Central memory CD8-positive, alpha-beta T cell (primary cell): ENCODE results near the gene KRCC1.
A peak's percentile ranks its signal among the peaks of the same experiment; 100 is the strongest.
"Not testable (repeated sequence)": the region's sequence is repeated elsewhere in the genome, so short reads cannot be mapped to it uniquely, and the experiment has no call there.

Experiments used
- ATAC-seq: fragments of 150-1000 bp; cut with Tn5 transposase; replicated peaks from 2 replicates; pipeline ENCODE4 v1.10.0; 2022; ENCODE audit warnings: mild to moderate bottlenecking, moderate FRiP score, moderate number of reproducible peaks; ENCODE audit not compliant: poor library complexity, severe bottlenecking; ENCODE audit errors: extremely low read depth
- DNase-seq, 2 donors: peaks; one replicate each; pipeline ENCODE4 v3.0.0; 2021; ENCODE audit warnings: low spot score in 2 of 2
- H3K27ac Mint-ChIP-seq: one replicate; pipeline ENCODE4 v1.8.0; 2022; ENCODE audit warnings: low read depth, mild to moderate bottlenecking, moderate library complexity, mixed read lengths
- H3K27me3 Mint-ChIP-seq: one replicate; pipeline ENCODE4 v1.8.0; 2022; ENCODE audit warnings: mixed read lengths
- H3K36me3 Mint-ChIP-seq: one replicate; pipeline ENCODE4 v1.8.0; 2022; ENCODE audit warnings: mild to moderate bottlenecking, moderate library complexity, mixed read lengths; ENCODE audit not compliant: insufficient read depth
- H3K4me1 Mint-ChIP-seq: one replicate; pipeline ENCODE4 v1.8.0; 2022; ENCODE audit warnings: mixed read lengths
- H3K4me3 Mint-ChIP-seq: one replicate; pipeline ENCODE4 v1.8.0; 2022; ENCODE audit warnings: mild to moderate bottlenecking, moderate library complexity, mixed read lengths
- H3K9me3 Mint-ChIP-seq: one replicate; pipeline ENCODE4 v1.8.0; 2022; ENCODE audit warnings: mixed read lengths

KRCC1 gene

GRCh38 chr2:88027697-88028389 lies 27.7 kb downstream of the KRCC1 start:
- no peak for ATAC-seq
- Mint-ChIP-seq H3K4me1 (no peaks in the 10 kb centered on the region), H3K9me3 (no peaks in the 10 kb centered on the region), H3K27ac (peak overlapping the region; percentile 5), H3K4me3 (no peak overlapping the region), H3K36me3 (peaks cover 37% of the 10 kb centered on the region), H3K27me3 (no peaks in the 10 kb centered on the region)
- no peak for DNase-seq

GRCh38 chr2:88024509-88024908 lies 31.1 kb downstream of the KRCC1 start:
- ATAC-seq, result no peak
- DNase-seq, result no peak
- Mint-ChIP-seq H3K4me3 (no peak overlapping the region), H3K4me1 (no peaks in the 10 kb centered on the region), H3K36me3 (peaks cover 23% of the 10 kb centered on the region), H3K27me3 (no peaks in the 10 kb centered on the region), H3K27ac (no peak overlapping the region), H3K9me3 (no peaks in the 10 kb centered on the region)

DNA sequence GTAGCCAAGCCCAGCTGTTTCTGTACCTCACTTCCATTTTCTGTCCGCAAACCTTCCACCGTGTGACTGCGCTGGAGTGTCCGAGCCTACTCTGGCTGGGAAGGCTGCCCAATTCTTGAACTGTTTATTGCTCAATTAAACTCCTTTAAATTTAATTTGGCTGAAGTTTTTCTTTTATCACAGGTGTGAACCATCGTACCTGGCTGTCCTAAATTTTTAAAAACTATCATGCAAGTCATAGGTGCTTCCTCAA lies 33.0 kb downstream of the KRCC1 start:
- Mint-ChIP-seq H3K4me3 (no peak overlapping the region), H3K4me1 (peaks cover 4% of the 10 kb centered on the region), H3K9me3 (no peaks in the 10 kb centered on the region), H3K36me3 (peaks cover 11% of the 10 kb centered on the region), H3K27me3 (no peaks in the 10 kb centered on the region), H3K27ac (no peak overlapping the region)
- no peak for DNase-seq
- no peak for ATAC-seq

GRCh38 chr2:88019985-88020384 lies 35.6 kb downstream of the KRCC1 start:
- Mint-ChIP-seq H3K4me3 (no peak overlapping the region), H3K27ac (no peak overlapping the region), H3K4me1 (peaks cover 19% of the 10 kb centered on the region), H3K27me3 (no peaks in the 10 kb centered on the region), H3K36me3 (peaks cover 14% of the 10 kb centered on the region), H3K9me3 (no peaks in the 10 kb centered on the region)
- ATAC-seq, result no peak
- no peak for DNase-seq

- Mint-ChIP-seq H3K4me3 (no peak overlapping the region), H3K27me3 (no peaks in the 10 kb centered on the region), H3K27ac (no peak overlapping the region), H3K9me3 (no peaks in the 10 kb centered on the region), H3K4me1 (peaks cover 19% of the 10 kb centered on the region), H3K36me3 (peaks cover 14% of the 10 kb centered on the region)
- no peak for ATAC-seq
- no peak for DNase-seq
These were observed 36.7 kb downstream of the KRCC1 start for GRCh38 chr2:88018909-88019308.

DNA sequence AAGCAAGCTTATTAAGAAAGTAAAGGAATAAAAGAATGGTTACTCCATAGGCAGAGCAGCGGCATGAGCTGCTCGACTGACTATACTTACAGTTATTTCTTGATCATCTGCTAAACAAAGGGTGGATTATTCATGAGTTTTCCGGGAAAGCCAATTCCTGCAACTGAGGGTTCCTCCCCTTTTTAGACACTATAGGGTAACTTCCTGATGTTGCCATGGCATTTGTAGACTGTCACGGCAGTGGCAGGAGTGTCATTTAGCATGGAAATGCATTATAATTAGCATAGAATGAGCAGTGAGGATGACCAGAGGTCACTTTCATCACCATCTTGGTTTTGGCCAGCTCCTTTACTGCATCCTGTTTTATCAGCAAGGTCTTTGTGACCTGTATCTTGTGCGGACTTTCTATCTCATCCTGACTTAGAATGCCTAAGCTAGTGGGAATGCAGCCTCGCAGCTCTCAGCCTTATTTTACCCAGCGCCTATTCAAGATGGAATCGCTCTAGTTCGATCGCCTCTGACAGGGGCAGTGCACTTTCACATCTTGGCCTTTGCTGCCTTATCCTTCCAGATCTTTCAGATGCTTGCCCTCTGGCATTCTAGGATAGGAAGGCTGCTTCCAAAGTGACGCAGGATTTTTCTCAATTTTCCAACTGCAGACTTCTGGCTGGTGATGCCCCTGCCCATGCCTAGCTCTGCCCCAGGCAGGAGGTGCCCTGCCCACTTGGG lies 37.3 kb downstream of the KRCC1 start:
- H3K36me3 Mint-ChIP-seq, result peaks cover 14% of the 10 kb centered on the region
- ATAC-seq, DNase-seq, H3K27me3 Mint-ChIP-seq, H3K9me3 Mint-ChIP-seq: not testable (repeated sequence)
- peak overlapping the region; percentile 88 for H3K4me3 Mint-ChIP-seq
- H3K4me1 Mint-ChIP-seq, result peaks cover 19% of the 10 kb centered on the region
- peak overlapping the region; percentile 57 for H3K27ac Mint-ChIP-seq

- Mint-ChIP-seq H3K4me1 (peaks cover 19% of the 10 kb centered on the region), H3K27ac (peak overlapping the region; percentile 57)
These were observed 37.9 kb downstream of the KRCC1 start for GRCh38 chr2:88017780-88018038.

GRCh38 chr2:88016960-88017779 lies 38.4 kb downstream of the KRCC1 start:
- H3K36me3 Mint-ChIP-seq, result peaks cover 14% of the 10 kb centered on the region
- ATAC-seq (peak; percentile 68), DNase-seq (no peak)
- peaks cover 19% of the 10 kb centered on the region for H3K4me1 Mint-ChIP-seq
- H3K9me3 Mint-ChIP-seq, result no peaks in the 10 kb centered on the region
- no peaks in the 10 kb centered on the region for H3K27me3 Mint-ChIP-seq
- peak overlapping the region; percentile 98 for H3K27ac Mint-ChIP-seq
- peak overlapping the region; percentile 88 for H3K4me3 Mint-ChIP-seq

More at GRCh38 chr2:88017780-88018038, 37.9 kb downstream of the KRCC1 start:
- DNase-seq, H3K9me3 Mint-ChIP-seq, ATAC-seq, H3K27me3 Mint-ChIP-seq: not testable (repeated sequence)
- peaks cover 14% of the 10 kb centered on the region for H3K36me3 Mint-ChIP-seq
- peak overlapping the region; percentile 88 for H3K4me3 Mint-ChIP-seq

DNA sequence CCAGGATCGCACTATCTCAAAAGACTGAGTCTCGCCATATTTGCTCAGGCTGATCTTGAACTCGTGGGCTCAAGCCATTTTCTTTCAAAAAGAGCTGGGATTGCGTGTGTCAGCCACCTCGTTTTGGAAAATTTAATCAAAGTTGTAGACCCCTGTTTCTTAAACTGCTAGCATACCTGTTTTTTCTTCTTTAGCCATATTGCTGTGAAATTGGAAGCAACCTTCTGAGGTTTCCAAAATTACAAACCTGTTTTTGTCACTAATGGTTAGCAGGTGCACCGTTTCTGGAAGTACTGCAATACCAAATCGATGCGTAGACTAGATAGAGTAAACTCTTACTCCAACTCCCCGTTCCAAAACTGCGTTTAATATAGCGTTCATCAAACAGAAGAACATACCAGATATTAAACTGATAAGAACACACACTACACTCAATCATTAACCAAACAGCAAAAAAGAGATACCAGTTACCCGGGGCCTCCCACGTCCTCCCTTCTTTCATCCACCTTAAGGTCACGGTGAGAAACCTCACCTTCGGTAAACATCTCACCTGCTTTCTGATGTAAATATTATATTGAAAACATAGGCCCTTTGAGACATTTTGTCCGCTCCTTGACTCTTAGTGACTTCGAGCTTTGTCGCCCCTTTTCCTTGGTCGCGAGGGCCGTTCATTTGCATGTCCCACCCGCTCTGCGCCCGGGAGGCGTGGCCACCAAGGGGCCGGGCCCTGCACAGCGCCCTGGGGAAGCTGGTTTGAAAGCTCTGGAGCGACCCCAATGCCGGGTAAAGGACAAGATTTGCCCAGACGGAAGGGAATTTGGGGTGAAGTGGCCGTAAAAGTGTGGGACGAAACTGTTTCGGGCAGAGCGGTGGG lies 39.3 kb downstream of the KRCC1 start, which contains the start of gene RNU2-63P:
RNU2-63P (minus strand) TSS at position 462 of the 874 bp plus-strand sequence.
- Mint-ChIP-seq H3K27ac (peak within 1 kb of the TSS; percentile 98), H3K36me3 (peaks cover 12% of the 10 kb centered on the region), H3K4me3 (peak within 1 kb of the TSS; percentile 88)

DNA sequence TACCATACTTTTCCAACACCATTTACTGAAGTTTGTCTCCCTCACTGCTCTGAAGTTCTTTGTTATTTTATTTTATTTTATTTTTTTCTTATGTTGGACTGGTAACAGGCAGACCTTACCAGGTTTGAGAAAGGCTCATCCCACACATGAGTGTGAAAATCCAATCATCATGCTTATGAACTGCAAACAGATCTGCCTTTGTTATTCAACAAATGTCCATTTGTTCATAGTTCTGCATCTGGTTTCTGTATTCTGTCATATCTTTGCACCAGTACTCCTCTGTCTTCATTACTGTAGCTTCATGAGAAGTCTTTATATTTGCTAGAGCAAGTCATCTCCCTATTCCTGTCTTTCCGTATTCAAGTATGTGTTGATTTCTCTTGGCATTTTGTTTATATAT lies 44.6 kb downstream of the KRCC1 start:
- Mint-ChIP-seq H3K36me3 (no peaks in the 10 kb centered on the region), H3K4me1 (peaks cover under 1% of the 10 kb centered on the region), H3K27me3 (no peaks in the 10 kb centered on the region), H3K4me3 (no peak overlapping the region), H3K9me3 (no peaks in the 10 kb centered on the region), H3K27ac (no peak overlapping the region)
- no peak for DNase-seq
- ATAC-seq, result no peak

More for the DNA sequence above, 39.3 kb downstream of the KRCC1 start, which contains the start of gene RNU2-63P:
- no peaks in the 10 kb centered on the region for H3K9me3 Mint-ChIP-seq
- peaks cover 19% of the 10 kb centered on the region for H3K4me1 Mint-ChIP-seq
- DNase-seq (peak; percentile 79 to 81), ATAC-seq (peak; percentile 84)
- H3K27me3 Mint-ChIP-seq, result no peaks in the 10 kb centered on the region

GRCh38 chr2:88010136-88010535 lies 45.4 kb downstream of the KRCC1 start:
- no peaks in the 10 kb centered on the region for H3K9me3 Mint-ChIP-seq
- no peak overlapping the region for H3K4me3 Mint-ChIP-seq
- no peaks in the 10 kb centered on the region for H3K36me3 Mint-ChIP-seq
- no peak for DNase-seq
- no peak for ATAC-seq
- no peaks in the 10 kb centered on the region for H3K4me1 Mint-ChIP-seq
- no peak overlapping the region for H3K27ac Mint-ChIP-seq
- H3K27me3 Mint-ChIP-seq, result no peaks in the 10 kb centered on the region

GRCh38 chr2:88006912-88007439 lies 48.6 kb downstream of the KRCC1 start:
- H3K4me1 Mint-ChIP-seq, result no peaks in the 10 kb centered on the region
- no peak overlapping the region for H3K27ac Mint-ChIP-seq
- H3K4me3 Mint-ChIP-seq, result no peak overlapping the region
- DNase-seq (no peak), ATAC-seq (no peak)
- H3K27me3 Mint-ChIP-seq, result no peaks in the 10 kb centered on the region
- H3K36me3 Mint-ChIP-seq, result no peaks in the 10 kb centered on the region
- no peaks in the 10 kb centered on the region for H3K9me3 Mint-ChIP-seq
